Uterus (tissue), 2 donors: Measurements from ENCODE around the gene PLEKHH3.

Source experiments
- CTCF ChIP-seq, 4 experiments: fragments of 200-600 bp in 2 of 4; fragments of 450-650 bp in 2 of 4; sonication (generic) in 2 of 4; IDR thresholded peaks; one replicate each; pipeline ENCODE4 v1.5.1; 2016 to 2019; ENCODE audit warnings: antibody characterized with exemption in 4 of 4, mild to moderate bottlenecking in 2 of 4, moderate library complexity in 1 of 4
- POLR2A ChIP-seq, 2 donors: fragments of 450-650 bp; IDR thresholded peaks; one replicate each; pipeline ENCODE4 v1.6.1; 2016; ENCODE audit warnings: antibody characterized with exemption in 2 of 2, mild to moderate bottlenecking in 1 of 2, moderate library complexity in 1 of 2

- TF ChIP-seq CTCF (IDR thresholded peaks at IDR 0.05) (no peak), POLR2A (IDR thresholded peaks at IDR 0.05) (no peak)
These were observed 1.3 kb downstream of the PLEKHH3 start for GRCh38 chr17:42675348-42675964.
